Measurements from ENCODE around the gene MALRD1. TPM values are rescaled to one million over a fixed set of nuclear protein-coding genes. Genes with fewer than 3 reads are reported as not detected.

Gene MALRD1
- total and polyA plus RNA-seq, 2 of the 8 experiments (the other 6 are each of a cell fraction or from before 2014, with no cell fraction given): 0.32 to 0.35 TPM

- H3K9ac ChIP-seq (replicated peaks in 1 of 4; ENCODE audit: extremely low read depth in 1 of 4, low read depth in 3 of 4, low read length in 3 of 4): no peak overlapping the region
- no peaks in the 10 kb centered on the region for H3K9me3 ChIP-seq (ENCODE audit: insufficient read depth in 2 of 2, low read depth in 1 of 2, low read length in 1 of 2)
- FAIRE-seq: no peak
- no peak overlapping the region for H2AFZ ChIP-seq (ENCODE audit: low read length)
- H3K56ac ChIP-seq (replicated peaks; ENCODE audit: insufficient read length, low read depth, low read length): no peak overlapping the region
- no peak overlapping the region for H3K4me3 ChIP-seq (ENCODE audit: extremely low read depth in 1 of 4, insufficient read depth in 2 of 4, low read depth in 3 of 4, low read length in 4 of 4)
- WGBS, 2 experiments (ENCODE audit: extremely low coverage in 1 of 2, insufficient coverage in 1 of 2, insufficient read length in 1 of 2, insufficient replicate concordance in 2 of 2, low coverage in 1 of 2, low lambda C conversion rate in 2 of 2, missing lambda C conversion rate in 1 of 2): 89% methylated on average over 4 of the region's 4 CpGs; no CpG with 5 or more reads in 1 of the 2 experiments
- no peak overlapping the region for H4K8ac ChIP-seq (ENCODE audit: extremely low read depth, insufficient read depth, low read length)
- H3K4me1 ChIP-seq (replicated peaks in 1 of 4; ENCODE audit: control insufficient read depth in 3 of 4, insufficient read depth in 4 of 4, low read length in 3 of 4): no peaks in the 10 kb centered on the region; a peak in 1 of 7 replicates
- H2BK15ac ChIP-seq (ENCODE audit: low read length): no peak overlapping the region
- no peaks in the 10 kb centered on the region for H3K36me3 ChIP-seq (ENCODE audit: control insufficient read depth in 2 of 4, insufficient read depth in 4 of 4, low read length in 3 of 4)
- no peak overlapping the region for H3K4ac ChIP-seq (replicated peaks; ENCODE audit: insufficient read length, low read depth, low read length)
- H4K91ac ChIP-seq (replicated peaks; ENCODE audit: insufficient read length, low read length): no peak overlapping the region
- no peak overlapping the region for H3K27ac ChIP-seq (ENCODE audit: low read depth, low read length)
- no peak overlapping the region for H2BK5ac ChIP-seq (ENCODE audit: low read depth, low read length)
- H2BK12ac ChIP-seq (ENCODE audit: low read depth, low read length): no peak overlapping the region
- no peaks in the 10 kb centered on the region for H4K20me1 ChIP-seq (replicated peaks in 1 of 2; ENCODE audit: control insufficient read depth in 1 of 2, insufficient read depth in 2 of 2, low read length in 2 of 2)
- no peak overlapping the region for H2AK5ac ChIP-seq (ENCODE audit: low read depth, low read length)
- ChIA-PET CTCF (ENCODE audit: partially characterized antibody) (interaction anchor here (1.2 kb wide), 1 partner anchor 264 kb away, joined by 4 read pairs; no protein-coding TSS in a partner anchor), POLR2A (ENCODE audit: partially characterized antibody) (no interaction called here)
- no peak overlapping the region for H2BK20ac ChIP-seq (ENCODE audit: low read length)
- H3K18ac ChIP-seq (ENCODE audit: extremely low read depth, low read length): no peak overlapping the region
- no peak overlapping the region for H4K5ac ChIP-seq (ENCODE audit: insufficient read length, low read depth, low read length)
- H3K79me2 ChIP-seq (ENCODE audit: control insufficient read depth in 1 of 2, insufficient read depth in 2 of 2, low read length in 2 of 2): no peaks in the 10 kb centered on the region
- no peak for DNase-seq (ENCODE audit: low read depth in 1 of 2, low spot score in 2 of 2)
- no peaks in the 10 kb centered on the region for H3K79me1 ChIP-seq (ENCODE audit: low read depth, low read length)
- no peak overlapping the region for H3K23ac ChIP-seq (ENCODE audit: insufficient read length)
- H3K27me3 ChIP-seq (replicated peaks in 1 of 4; ENCODE audit: control insufficient read depth in 3 of 4, extremely low read depth in 1 of 4, insufficient read depth in 3 of 4, low read length in 3 of 4): no peaks in the 10 kb centered on the region
- H2BK120ac ChIP-seq (replicated peaks; ENCODE audit: low read depth, low read length): no peak overlapping the region
- no peak overlapping the region for H3K4me2 ChIP-seq (ENCODE audit: insufficient read depth in 1 of 2, low read depth in 2 of 2, low read length in 2 of 2)
- H3K23me2 ChIP-seq (ENCODE audit: low read depth, low read length): no peaks in the 10 kb centered on the region
- H3K14ac ChIP-seq (ENCODE audit: insufficient read length): no peak overlapping the region
- TF ChIP-seq TCF12 (IDR thresholded peaks at IDR 0.05; ENCODE audit: low read depth, low read length) (no peak), BCL11A (IDR thresholded peaks at IDR 0.05; ENCODE audit: low read depth in 2 of 2, low read length in 2 of 2) (no peak), POLR2A (IDR thresholded peaks at IDR 0.05; ENCODE audit: control extremely low read depth in 1 of 2, low read depth in 2 of 2, low read length in 2 of 2) (no peak), CREB1 (IDR thresholded peaks at IDR 0.05) (no peak), RBBP5 (IDR thresholded peaks at IDR 0.05; ENCODE audit: borderline replicate concordance, low read depth, low read length) (no peak), EGR1 (IDR thresholded peaks at IDR 0.05; ENCODE audit: borderline replicate concordance, low read depth, low read length) (no peak), MAFK (IDR thresholded peaks at IDR 0.05; ENCODE audit: low read depth, low read length) (no peak), RFX5 (IDR thresholded peaks at IDR 0.05; ENCODE audit: borderline replicate concordance, low read depth, low read length) (no peak), SRF (IDR thresholded peaks at IDR 0.05; ENCODE audit: low read depth, low read length) (no peak), TAF7 (optimal IDR thresholded peaks at IDR 0.05; ENCODE audit: borderline replicate concordance, low read depth, low read length) (no peak), RXRA (IDR thresholded peaks at IDR 0.05; ENCODE audit: insufficient read depth, low read depth, low read length) (no peak), CBX5 (IDR thresholded peaks at IDR 0.05; ENCODE audit: low read depth, low read length) (no peak), SIN3A (conservative IDR thresholded peaks at IDR 0.05 in 1 of 2, IDR thresholded peaks at IDR 0.05 in 1 of 2; ENCODE audit: low read depth in 1 of 2, low read length in 2 of 2) (no peak), NRF1 (IDR thresholded peaks at IDR 0.05; ENCODE audit: low read depth, low read length) (no peak), GABPA (IDR thresholded peaks at IDR 0.05; ENCODE audit: borderline replicate concordance, insufficient read depth, low read length) (no peak), PHF8 (conservative IDR thresholded peaks at IDR 0.05; ENCODE audit: low read depth, low read length) (no peak)
Observed at GRCh38 chr10:19676063-19676462, 627.5 kb downstream of the MALRD1 start.
